GM12865 (cell line): ENCODE results near the gene PALB2.

Experiments used
- DNase-seq: peaks from one replicate; pipeline ENCODE4 v3.0.0; 2010; ENCODE audit warnings: low read depth
- H3K4me3 ChIP-seq: 2 replicates; pipeline ENCODE4 v1.5.1; 2011; ENCODE audit warnings: mild to moderate bottlenecking, low read depth, low read length, control low read depth
- CTCF ChIP-seq: IDR thresholded peaks from 2 replicates; pipeline ENCODE4 v1.5.1; 2011; ENCODE audit warnings: low read length, control low read depth, low read depth, inconsistent platforms; ENCODE audit not compliant: insufficient read depth; ENCODE audit errors: missing control alignments

PALB2 gene

GRCh38 chr16:23668225-23668624, 27.1 kb upstream of the PALB2 start:
- H3K4me3 ChIP-seq: no peak overlapping the region
- TF ChIP-seq CTCF: no peak
- DNase-seq: no peak

GRCh38 chr16:23667355-23667659, 26.2 kb upstream of the PALB2 start:
- TF ChIP-seq CTCF: no peak
- no peak for DNase-seq
- no peak overlapping the region for H3K4me3 ChIP-seq

GRCh38 chr16:23666571-23667354, 25.7 kb upstream of the PALB2 start:
- no peak for TF ChIP-seq CTCF
- no peak for DNase-seq
- no peak overlapping the region for H3K4me3 ChIP-seq

GRCh38 chr16:23663918-23664317, 22.8 kb upstream of the PALB2 start:
- DNase-seq: no peak
- no peak overlapping the region for H3K4me3 ChIP-seq
- TF ChIP-seq CTCF: no peak

- H3K4me3 ChIP-seq: no peak overlapping the region; the same call in 1 of the 2 replicates
- TF ChIP-seq CTCF: no peak
- peak; percentile 33 for DNase-seq
Observed at GRCh38 chr16:23651943-23652468, 10.9 kb upstream of the PALB2 start.

- no peak for TF ChIP-seq CTCF
- peak overlapping the region; percentile 11; the same call in 1 of the 2 replicates for H3K4me3 ChIP-seq
- DNase-seq: no peak
Observed at GRCh38 chr16:23650674-23651416, 9.7 kb upstream of the PALB2 start.

GRCh38 chr16:23642246-23642774, 1.2 kb upstream of the PALB2 start:
- no peak for TF ChIP-seq CTCF
- DNase-seq: no peak
- H3K4me3 ChIP-seq: peak overlapping the region; percentile 87
